Caco-2 (cell line): ENCODE measurements around the gene FUT8. TPM values are rescaled to one million over a fixed set of nuclear protein-coding genes. Genes with fewer than 3 reads are reported as not detected.

Source experiments
- BruUV-seq: library from RNA; stranded (reverse); fragments of 400-500 nt; replicated peaks from 2 replicates; lab custom pipeline; 2021; lab: Mats Ljungman, UMichigan
- CTCF ChIA-PET: fragments of 300-600 bp; sonication (Branson Sonifier 250); formaldehyde crosslinking; loops from one replicate; lab custom pipeline; 2022; ENCODE audit warnings: antibody characterized with exemption; lab: Charles Lee
- POLR2A ChIA-PET: fragments of 300-600 bp; sonication (Branson Sonifier 250); formaldehyde crosslinking; loops from one replicate; lab custom pipeline; 2022; ENCODE audit warnings: antibody characterized with exemption; lab: Charles Lee
- DNase-seq, 2 experiments: peaks; one replicate each; pipeline versions ENCODE4 v3.0.0 to v3.0.0-alpha.2; 2020 to 2022
- H3K27me3 ChIP-seq: replicated peaks from 2 replicates; pipeline ENCODE4 v1.6.0; 2011; ENCODE audit warnings: low read length; ENCODE audit not compliant: control insufficient read depth, insufficient read depth
- H3K36me3 ChIP-seq: 2 replicates; pipeline ENCODE4 v1.5.1; 2011; ENCODE audit warnings: low read length; ENCODE audit not compliant: control insufficient read depth, insufficient read depth
- H3K4me1 ChIP-seq: fragments of 250-450 bp; sonication (Bioruptor Pico); 2 replicates; pipeline ENCODE4 v1.5.1; 2020; ENCODE audit warnings: mild to moderate bottlenecking
- H3K4me3 ChIP-seq: 2 replicates; pipeline ENCODE4 v1.5.1; 2011; ENCODE audit warnings: low read depth, mild to moderate bottlenecking, control low read depth, low read length
- H3K9me3 ChIP-seq: fragments of 250-450 bp; sonication (Bioruptor Pico); 2 replicates; pipeline ENCODE4 v1.5.1; 2020; ENCODE audit warnings: mild to moderate bottlenecking, moderate library complexity
- H3K27ac Mint-ChIP-seq: one replicate; pipeline ENCODE4 v1.8.0; 2022; ENCODE audit warnings: mixed read lengths; ENCODE audit not compliant: unreplicated experiment
- H3K27me3 Mint-ChIP-seq: one replicate; pipeline ENCODE4 v1.8.0; 2022; ENCODE audit warnings: mixed read lengths; ENCODE audit not compliant: insufficient read depth, unreplicated experiment
- H3K36me3 Mint-ChIP-seq: one replicate; pipeline ENCODE4 v1.8.0; 2022; ENCODE audit warnings: mild to moderate bottlenecking, mixed read lengths; ENCODE audit not compliant: insufficient read depth, unreplicated experiment
- H3K4me1 Mint-ChIP-seq: one replicate; pipeline ENCODE4 v1.8.0; 2022; ENCODE audit warnings: low read depth, mixed read lengths; ENCODE audit not compliant: unreplicated experiment
- H3K4me3 Mint-ChIP-seq: one replicate; pipeline ENCODE4 v1.8.0; 2022; ENCODE audit warnings: mild to moderate bottlenecking, moderate library complexity, mixed read lengths; ENCODE audit not compliant: unreplicated experiment
- H3K9me3 Mint-ChIP-seq: one replicate; pipeline ENCODE4 v1.8.0; 2022; ENCODE audit warnings: mixed read lengths; ENCODE audit not compliant: unreplicated experiment
- CTCF ChIP-seq, 2 experiments: fragments of 200-600 bp in 1 of 2; IDR thresholded peaks; 1 replicate in 1 of 2; 2 replicates in 1 of 2; pipeline versions ENCODE4 v1.5.1 to v1.8.0; 2011 to 2022; ENCODE audit warnings: antibody characterized with exemption in 1 of 2, control low read depth in 1 of 2, inconsistent platforms in 1 of 2, low read depth in 1 of 2, low read length in 1 of 2, mild to moderate bottlenecking in 1 of 2, moderate library complexity in 1 of 2; ENCODE audit not compliant: insufficient read depth in 1 of 2, severe bottlenecking in 1 of 2, unreplicated experiment in 1 of 2
- intact Hi-C: fragments of 100-400 bp; cut with micrococcal nuclease; formaldehyde crosslinking; loops from one replicate; pipeline ENCODE4 v1.10.0; 2022; ENCODE audit not compliant: unreplicated experiment
- total RNA-seq: library from RNA; stranded (reverse); gene quantifications from 2 replicates; pipeline ENCODE4 v1.2.3, GENCODE V29; 2022

Gene FUT8
- total RNA-seq, 1 experiment from 2014 or later: 67.1 TPM

GRCh38 chr14:65748796-65749195 lies 336.3 kb downstream of the FUT8 start:
- ChIA-PET POLR2A (no interaction called here), CTCF (no interaction called here)
- no peaks in the 10 kb centered on the region for H3K27me3 ChIP-seq
- H3K36me3 ChIP-seq: no peaks in the 10 kb centered on the region
- Mint-ChIP-seq H3K9me3 (no peaks in the 10 kb centered on the region), H3K4me3 (no peak overlapping the region), H3K4me1 (no peaks in the 10 kb centered on the region), H3K27me3 (no peaks in the 10 kb centered on the region), H3K27ac (no peak overlapping the region), H3K36me3 (no peaks in the 10 kb centered on the region)
- intact Hi-C loops: no loop called here
- no peak for TF ChIP-seq CTCF (IDR thresholded peaks at IDR 0.05; ENCODE audit: insufficient read depth in 1 of 2, low read depth in 1 of 2, low read length in 1 of 2, severe bottlenecking in 1 of 2, unreplicated experiment in 1 of 2)
- BruUV-seq: no TSS peak
- DNase-seq: no peak
- no peaks in the 10 kb centered on the region for H3K9me3 ChIP-seq
- H3K4me3 ChIP-seq: no peak overlapping the region
- no peaks in the 10 kb centered on the region; the same call in 1 of the 2 replicates for H3K4me1 ChIP-seq

- Histone ChIP-seq H3K9me3 (no peaks in the 10 kb centered on the region), H3K27me3 (no peaks in the 10 kb centered on the region), H3K4me1 (no peaks in the 10 kb centered on the region; the same call in 1 of the 2 replicates), H3K36me3 (no peaks in the 10 kb centered on the region), H3K4me3 (no peak overlapping the region)
- ChIA-PET POLR2A (no interaction called here), CTCF (no interaction called here)
- intact Hi-C loops: no loop called here
- BruUV-seq: no TSS peak
- no peaks in the 10 kb centered on the region for H3K4me1 Mint-ChIP-seq
- H3K27me3 Mint-ChIP-seq: no peaks in the 10 kb centered on the region
- H3K4me3 Mint-ChIP-seq: no peak overlapping the region
- no peaks in the 10 kb centered on the region for H3K36me3 Mint-ChIP-seq
- TF ChIP-seq CTCF (IDR thresholded peaks at IDR 0.05; ENCODE audit: insufficient read depth in 1 of 2, low read depth in 1 of 2, low read length in 1 of 2, severe bottlenecking in 1 of 2, unreplicated experiment in 1 of 2): no peak
- no peaks in the 10 kb centered on the region for H3K9me3 Mint-ChIP-seq
- DNase-seq: no peak
- H3K27ac Mint-ChIP-seq: no peak overlapping the region
Measured at GRCh38 chr14:65749287-65749686, 336.8 kb downstream of the FUT8 start.

GRCh38 chr14:65750906-65751305 lies 338.4 kb downstream of the FUT8 start:
- no peak for DNase-seq
- ChIA-PET CTCF (no interaction called here), POLR2A (no interaction called here)
- no peaks in the 10 kb centered on the region for H3K9me3 Mint-ChIP-seq
- H3K9me3 ChIP-seq: no peaks in the 10 kb centered on the region
- no peak overlapping the region for H3K27ac Mint-ChIP-seq
- no peaks in the 10 kb centered on the region for H3K27me3 ChIP-seq
- H3K4me3 Mint-ChIP-seq: no peak overlapping the region
- no peak for TF ChIP-seq CTCF (IDR thresholded peaks at IDR 0.05; ENCODE audit: insufficient read depth in 1 of 2, low read depth in 1 of 2, low read length in 1 of 2, severe bottlenecking in 1 of 2, unreplicated experiment in 1 of 2)
- H3K4me1 ChIP-seq: no peaks in the 10 kb centered on the region; the same call in 1 of the 2 replicates
- intact Hi-C loops: no loop called here
- H3K4me1 Mint-ChIP-seq: no peaks in the 10 kb centered on the region
- BruUV-seq: no TSS peak
- no peaks in the 10 kb centered on the region for H3K36me3 ChIP-seq
- no peaks in the 10 kb centered on the region for H3K27me3 Mint-ChIP-seq
- no peaks in the 10 kb centered on the region for H3K36me3 Mint-ChIP-seq
- H3K4me3 ChIP-seq: no peak overlapping the region
